Activated CD8-positive, alpha-beta T cell treated with anti-CD3 and anti-CD28 coated beads, Interleukin-2, amount 10 ng/mL, durations not matched to agents 7 days and 5 days (primary cell): Measurements from ENCODE around the gene TBX5. TPM values are rescaled to one million over a fixed set of nuclear protein-coding genes. Genes with fewer than 3 reads are reported as not detected.
"Not testable (repeated sequence)": the region's sequence is repeated elsewhere in the genome, so short reads cannot be mapped to it uniquely, and the experiment has no call there.

ENCODE experiments used
- ATAC-seq: fragments of 150-1000 bp; cut with Tn5 transposase; one replicate; pipeline ENCODE4 v1.10.0; 2021; ENCODE audit warnings: moderate library complexity
- CTCF ChIA-PET: fragments of 350-600 bp; sonication (Branson Sonifier 250); formaldehyde crosslinking; loops from one replicate; lab custom pipeline; 2021; ENCODE audit warnings: antibody characterized with exemption; lab: Charles Lee
- POLR2A ChIA-PET: fragments of 350-600 bp; sonication (Branson Sonifier 250); formaldehyde crosslinking; loops from one replicate; lab custom pipeline; 2021; ENCODE audit warnings: antibody characterized with exemption; lab: Charles Lee
- DNase-seq: peaks from one replicate; pipeline ENCODE4 v3.0.0-alpha.2; 2020
- H3K27ac Mint-ChIP-seq: one replicate; pipeline ENCODE4 v1.8.0; 2021; ENCODE audit warnings: mild to moderate bottlenecking, mixed read lengths
- H3K27me3 Mint-ChIP-seq: one replicate; pipeline ENCODE4 v1.8.0; 2021; ENCODE audit warnings: low read depth, mixed read lengths
- H3K36me3 Mint-ChIP-seq: one replicate; pipeline ENCODE4 v1.8.0; 2021; ENCODE audit warnings: low read depth, mixed read lengths
- H3K4me1 Mint-ChIP-seq: one replicate; pipeline ENCODE4 v1.8.0; 2021; ENCODE audit warnings: low read depth, mixed read lengths
- H3K4me3 Mint-ChIP-seq: one replicate; pipeline ENCODE4 v1.8.0; 2021; ENCODE audit warnings: mild to moderate bottlenecking, mixed read lengths
- H3K9me3 Mint-ChIP-seq: one replicate; pipeline ENCODE4 v1.8.0; 2022; ENCODE audit warnings: mixed read lengths; ENCODE audit not compliant: insufficient read depth
- total RNA-seq, 2 experiments: library from RNA; stranded (reverse); gene quantifications; one replicate each; pipeline ENCODE4 v1.2.3, GENCODE V29; 2021

Gene TBX5
- total RNA-seq, 2 experiments from 2014 or later: not detected

- Mint-ChIP-seq H3K36me3 (no peaks in the 10 kb centered on the region), H3K4me1 (no peaks in the 10 kb centered on the region), H3K27me3 (peaks cover 5% of the 10 kb centered on the region), H3K9me3 (no peaks in the 10 kb centered on the region), H3K4me3 (no peak overlapping the region), H3K27ac (no peak overlapping the region)
- ChIA-PET POLR2A (no interaction called here), CTCF (no interaction called here)
- ATAC-seq (no peak), DNase-seq (no peak)
Observed at GRCh38 chr12:114384739-114385138, 21.2 kb downstream of the TBX5 start.

GRCh38 chr12:114381177-114381576 lies 24.8 kb downstream of the TBX5 start:
- DNase-seq (no peak), ATAC-seq (no peak)
- H3K27ac Mint-ChIP-seq: no peak overlapping the region
- H3K36me3 Mint-ChIP-seq: no peaks in the 10 kb centered on the region
- POLR2A ChIA-PET: no interaction called here
- no peaks in the 10 kb centered on the region for H3K4me1 Mint-ChIP-seq
- CTCF ChIA-PET: no interaction called here
- H3K9me3 Mint-ChIP-seq: no peaks in the 10 kb centered on the region
- peaks cover 5% of the 10 kb centered on the region for H3K27me3 Mint-ChIP-seq
- no peak overlapping the region for H3K4me3 Mint-ChIP-seq

DNA sequence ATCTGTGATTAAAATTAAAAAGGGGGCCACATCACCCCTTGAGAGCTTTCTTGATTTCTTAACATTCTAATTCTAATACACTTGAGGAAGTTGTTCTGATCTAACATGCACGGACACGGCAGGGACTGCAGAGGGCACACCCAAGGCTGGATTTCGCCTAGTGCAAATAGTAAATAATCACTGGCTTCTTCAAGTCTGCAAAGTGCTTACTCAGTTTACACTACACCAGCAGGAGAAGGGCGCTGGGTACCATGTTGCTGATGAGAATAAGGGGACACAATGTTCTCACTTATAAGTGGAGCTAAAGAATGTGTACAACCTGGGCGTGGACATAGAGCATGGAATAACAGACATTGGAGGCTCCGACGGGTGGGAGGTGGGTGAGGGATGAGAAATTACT lies 34.2 kb downstream of the TBX5 start:
- ATAC-seq (no peak), DNase-seq (no peak)
- POLR2A ChIA-PET: no interaction called here
- no peaks in the 10 kb centered on the region for H3K27me3 Mint-ChIP-seq
- no peak overlapping the region for H3K4me3 Mint-ChIP-seq
- no peaks in the 10 kb centered on the region for H3K36me3 Mint-ChIP-seq
- H3K4me1 Mint-ChIP-seq: no peaks in the 10 kb centered on the region
- H3K9me3 Mint-ChIP-seq: no peaks in the 10 kb centered on the region
- CTCF ChIA-PET: no interaction called here
- H3K27ac Mint-ChIP-seq: no peak overlapping the region

GRCh38 chr12:114371250-114371649 lies 34.7 kb downstream of the TBX5 start:
- ChIA-PET CTCF (no interaction called here), POLR2A (no interaction called here)
- Mint-ChIP-seq H3K36me3 (no peaks in the 10 kb centered on the region), H3K9me3 (no peaks in the 10 kb centered on the region), H3K4me3 (no peak overlapping the region), H3K4me1 (no peaks in the 10 kb centered on the region), H3K27ac (no peak overlapping the region), H3K27me3 (no peaks in the 10 kb centered on the region)
- DNase-seq (no peak), ATAC-seq (no peak)

DNA sequence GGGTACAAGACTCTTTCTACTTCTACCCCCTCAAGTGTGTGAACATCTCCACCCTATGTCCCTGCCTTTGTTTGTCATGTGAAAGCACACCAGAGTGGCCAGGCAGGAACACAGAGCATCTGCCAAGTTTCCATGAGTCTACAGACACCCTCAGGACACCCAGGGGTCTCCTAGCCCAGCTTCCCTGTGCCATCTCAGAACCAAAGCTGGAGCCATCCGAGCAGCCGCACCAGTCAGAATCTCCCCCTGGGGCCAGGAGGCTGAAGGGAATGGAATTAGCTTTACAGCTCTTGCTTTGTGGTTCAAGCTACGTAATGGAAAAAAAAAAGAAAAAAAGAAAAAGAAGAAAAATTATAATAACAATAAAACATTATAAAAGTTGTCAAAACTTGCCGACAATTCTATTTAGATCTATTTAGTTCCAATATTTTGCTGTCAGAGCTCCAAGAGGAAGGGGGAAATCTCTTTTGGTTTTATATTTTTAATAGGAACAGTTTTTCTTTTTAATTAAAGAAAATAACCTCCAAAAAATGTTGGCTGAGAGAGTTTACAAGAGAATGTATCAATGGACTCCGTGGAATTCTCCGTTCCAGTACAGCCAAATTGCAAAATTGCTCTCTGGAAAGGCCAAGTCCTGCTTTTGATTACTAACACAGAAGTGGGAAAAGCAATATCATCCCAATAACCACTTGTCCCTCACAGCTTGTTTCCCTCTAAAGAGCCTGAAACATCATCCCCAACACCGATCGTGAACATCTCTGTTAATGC lies 37.1 kb downstream of the TBX5 start:
- Mint-ChIP-seq H3K27me3 (no peaks in the 10 kb centered on the region), H3K27ac (no peak overlapping the region), H3K9me3 (no peaks in the 10 kb centered on the region), H3K4me3 (no peak overlapping the region), H3K4me1 (no peaks in the 10 kb centered on the region), H3K36me3 (no peaks in the 10 kb centered on the region)
- DNase-seq (no peak), ATAC-seq (no peak)
- CTCF ChIA-PET: no interaction called here
- POLR2A ChIA-PET: no interaction called here

DNA sequence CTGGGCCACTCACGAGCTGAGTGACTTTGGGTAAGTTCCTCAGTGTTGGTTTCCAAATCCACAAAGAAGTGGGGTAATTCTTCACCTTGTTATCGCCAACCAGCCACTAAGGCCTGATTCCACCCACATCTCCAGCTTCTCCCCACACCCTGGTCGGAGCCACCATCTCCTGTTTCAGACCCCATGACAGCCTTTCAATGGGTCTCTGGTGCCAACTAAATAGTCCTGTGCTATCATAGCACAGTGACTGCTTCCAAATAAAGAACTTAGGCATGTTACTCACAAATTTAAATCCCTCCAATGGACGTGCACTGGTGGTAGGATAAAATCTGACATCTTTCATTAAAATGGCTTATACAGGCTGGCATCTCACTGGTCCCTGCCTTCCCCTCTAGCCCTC lies 44.0 kb downstream of the TBX5 start:
- no peak for DNase-seq
- ChIA-PET CTCF (no interaction called here), POLR2A (no interaction called here)
- no peak for ATAC-seq
- H3K4me3 Mint-ChIP-seq: no peak overlapping the region
- no peaks in the 10 kb centered on the region for H3K36me3 Mint-ChIP-seq
- no peak overlapping the region for H3K27ac Mint-ChIP-seq
- no peaks in the 10 kb centered on the region for H3K9me3 Mint-ChIP-seq
- no peaks in the 10 kb centered on the region for H3K4me1 Mint-ChIP-seq
- no peaks in the 10 kb centered on the region for H3K27me3 Mint-ChIP-seq

GRCh38 chr12:114361545-114361944 lies 44.4 kb downstream of the TBX5 start:
- H3K9me3 Mint-ChIP-seq: no peaks in the 10 kb centered on the region
- CTCF ChIA-PET: no interaction called here

GRCh38 chr12:114360485-114360884 lies 45.5 kb downstream of the TBX5 start:
- H3K4me3 Mint-ChIP-seq: no peak overlapping the region
- no peak for DNase-seq
- H3K4me1 Mint-ChIP-seq: no peaks in the 10 kb centered on the region
- ChIA-PET CTCF (no interaction called here), POLR2A (no interaction called here)
- no peak for ATAC-seq
- H3K27ac Mint-ChIP-seq: no peak overlapping the region
- H3K27me3 Mint-ChIP-seq: no peaks in the 10 kb centered on the region
- no peaks in the 10 kb centered on the region for H3K9me3 Mint-ChIP-seq
- no peaks in the 10 kb centered on the region for H3K36me3 Mint-ChIP-seq

More at GRCh38 chr12:114361545-114361944, 44.4 kb downstream of the TBX5 start:
- ATAC-seq (no peak), DNase-seq (no peak)
- H3K36me3 Mint-ChIP-seq: no peaks in the 10 kb centered on the region
- no peaks in the 10 kb centered on the region for H3K27me3 Mint-ChIP-seq
- H3K4me3 Mint-ChIP-seq: no peak overlapping the region
- no peaks in the 10 kb centered on the region for H3K4me1 Mint-ChIP-seq
- POLR2A ChIA-PET: no interaction called here
- no peak overlapping the region for H3K27ac Mint-ChIP-seq

DNA sequence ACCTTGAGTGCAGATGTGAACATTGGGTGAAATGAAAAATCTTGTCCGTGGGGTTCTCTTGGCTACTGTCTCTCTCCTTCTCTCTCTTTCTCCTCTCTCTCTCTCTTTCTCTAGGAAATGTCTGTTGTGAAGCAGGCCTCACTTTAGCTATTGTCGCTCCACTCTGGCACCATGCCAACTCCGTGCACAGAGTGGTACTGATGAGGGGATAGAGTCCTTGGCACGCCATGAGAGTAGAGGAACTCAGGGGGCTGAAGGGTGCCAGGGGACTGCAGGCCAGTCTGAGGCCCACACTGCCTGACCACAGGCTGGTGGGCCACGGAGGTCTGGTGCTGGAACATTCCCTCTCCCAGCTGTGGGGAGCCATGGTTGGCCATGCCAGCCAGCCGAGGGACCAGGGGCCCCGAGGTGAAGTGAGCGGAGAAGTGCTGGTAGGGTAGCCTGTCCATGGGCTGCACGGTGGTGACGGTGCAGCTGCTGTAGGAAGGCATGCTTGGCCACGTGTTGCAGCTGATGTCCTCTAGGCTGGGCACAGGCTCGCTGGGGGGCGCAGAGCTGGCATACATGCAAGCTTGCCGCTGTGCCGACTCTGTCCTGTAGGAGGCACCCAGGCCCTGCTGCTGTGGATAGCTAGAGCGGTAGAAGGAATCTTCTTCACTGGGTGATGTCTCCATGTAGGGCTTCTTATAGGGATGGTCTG lies 50.4 kb downstream of the TBX5 start:
- H3K9me3 Mint-ChIP-seq: no peaks in the 10 kb centered on the region
- DNase-seq: no peak
- CTCF ChIA-PET: no interaction called here

DNA sequence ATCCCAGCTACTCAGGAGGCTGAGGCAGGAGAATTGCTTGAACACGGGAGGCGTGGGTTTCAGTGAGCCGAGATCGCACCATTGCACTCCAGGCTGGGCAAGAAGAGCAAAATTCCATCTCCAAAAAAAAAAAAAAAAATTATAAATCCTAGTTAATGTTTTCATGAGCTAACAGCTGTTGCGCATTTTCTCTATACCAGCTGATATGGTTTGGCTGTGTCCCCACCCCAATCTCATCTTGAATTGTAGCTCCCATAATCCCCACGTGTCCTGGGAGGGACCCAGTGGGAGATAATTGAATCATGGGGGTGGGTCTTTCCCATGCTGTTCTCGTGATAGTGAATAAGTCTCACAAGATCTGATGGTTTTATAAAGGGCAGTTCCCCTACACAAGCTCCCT lies 56.7 kb downstream of the TBX5 start:
- H3K4me1 Mint-ChIP-seq, DNase-seq, H3K36me3 Mint-ChIP-seq, H3K27ac Mint-ChIP-seq, H3K9me3 Mint-ChIP-seq, CTCF ChIA-PET, POLR2A ChIA-PET, H3K4me3 Mint-ChIP-seq, ATAC-seq, H3K27me3 Mint-ChIP-seq: not testable (repeated sequence)

More for the DNA sequence above, 50.4 kb downstream of the TBX5 start:
- POLR2A ChIA-PET: no interaction called here
- H3K36me3 Mint-ChIP-seq: no peaks in the 10 kb centered on the region
- H3K27ac Mint-ChIP-seq: no peak overlapping the region
- H3K4me3 Mint-ChIP-seq: no peak overlapping the region
- H3K27me3 Mint-ChIP-seq: no peaks in the 10 kb centered on the region
- no peaks in the 10 kb centered on the region for H3K4me1 Mint-ChIP-seq
- no peak for ATAC-seq

GRCh38 chr12:114347861-114348260 lies 58.1 kb downstream of the TBX5 start:
- POLR2A ChIA-PET: no interaction called here
- no peak overlapping the region for H3K4me3 Mint-ChIP-seq
- H3K36me3 Mint-ChIP-seq: no peaks in the 10 kb centered on the region
- no peaks in the 10 kb centered on the region for H3K9me3 Mint-ChIP-seq
- no peaks in the 10 kb centered on the region for H3K27me3 Mint-ChIP-seq
- ATAC-seq: no peak
- no peak for DNase-seq
- no peaks in the 10 kb centered on the region for H3K4me1 Mint-ChIP-seq
- H3K27ac Mint-ChIP-seq: no peak overlapping the region
- CTCF ChIA-PET: no interaction called here

- Mint-ChIP-seq H3K27ac (no peak overlapping the region), H3K36me3 (no peaks in the 10 kb centered on the region), H3K4me1 (no peaks in the 10 kb centered on the region), H3K27me3 (no peaks in the 10 kb centered on the region), H3K9me3 (no peaks in the 10 kb centered on the region), H3K4me3 (no peak overlapping the region)
- CTCF ChIA-PET: no interaction called here
- POLR2A ChIA-PET: no interaction called here
- DNase-seq (no peak), ATAC-seq (no peak)
Observed at GRCh38 chr12:114344831-114345230, 61.1 kb downstream of the TBX5 start.
